GM12892 (cell line): ENCODE results near the gene CCDC106.
A peak's percentile ranks its signal among the peaks of the same experiment; 100 is the strongest.

ENCODE experiments used
- DNase-seq: peaks from one replicate; pipeline ENCODE4 v3.0.0; 2011; ENCODE audit not compliant: insufficient read length
- FAIRE-seq: peaks from 2 replicates; lab custom pipeline; 2011; peaks lifted over from hg19 to GRCh38; lab: Jason Lieb, UNC
- POLR2A ChIP-seq: IDR thresholded peaks from 2 replicates; pipeline ENCODE4 v1.6.1; 2011; ENCODE audit warnings: low read depth, low read length, control low read depth
- POLR2AphosphoS5 ChIP-seq: IDR thresholded peaks from 2 replicates; pipeline ENCODE4 v1.6.1; 2011; ENCODE audit warnings: low read depth, low read length, control low read depth
- TAF1 ChIP-seq: IDR thresholded peaks from 2 replicates; pipeline ENCODE4 v1.6.1; 2011; ENCODE audit warnings: low read depth, mild to moderate bottlenecking, control low read depth, low read length, borderline replicate concordance

The CCDC106 gene

DNA sequence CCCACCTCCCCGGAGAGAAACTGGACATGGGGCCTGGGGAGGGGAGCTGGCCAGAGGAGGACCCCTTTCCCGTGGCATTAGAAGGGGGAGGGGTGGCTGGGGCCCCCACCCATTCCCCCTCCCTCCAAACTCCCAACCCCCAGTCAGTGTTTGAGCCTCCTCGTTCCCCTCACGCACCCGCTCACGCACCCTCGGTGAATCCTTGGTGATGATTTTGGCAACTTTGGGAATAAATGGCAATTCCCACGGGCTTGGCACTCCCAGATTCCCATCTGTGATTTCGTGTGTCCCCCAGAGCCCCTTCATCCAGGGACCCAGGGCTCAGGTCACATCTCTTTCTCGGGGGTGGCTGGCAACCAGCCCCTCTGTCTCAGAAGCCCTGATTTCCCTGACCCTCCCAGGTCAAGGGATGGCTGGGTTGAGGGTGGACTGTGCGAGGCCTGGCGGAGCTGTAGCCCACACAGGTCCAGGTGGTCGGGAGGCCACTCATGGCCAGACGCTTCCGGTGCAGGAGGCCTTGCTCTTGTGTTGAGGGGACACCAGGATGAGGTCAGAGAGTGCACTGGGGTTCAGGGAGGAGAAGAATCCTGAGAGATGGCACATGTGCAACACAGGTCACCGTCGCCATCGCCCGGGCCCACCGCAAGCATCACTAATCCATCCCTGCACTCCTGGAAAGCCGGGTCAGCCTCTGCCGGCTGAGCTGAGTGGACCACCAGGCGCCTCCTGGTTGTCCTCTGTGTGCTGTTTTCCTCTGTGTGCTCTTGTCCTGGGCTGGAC, 47.7 kb downstream of the CCDC106 start:
- FAIRE-seq, result no peak
- no peak for TF ChIP-seq POLR2A
- no peak for TF ChIP-seq POLR2AphosphoS5
- no peak for TF ChIP-seq TAF1
- DNase-seq, result no peak

DNA sequence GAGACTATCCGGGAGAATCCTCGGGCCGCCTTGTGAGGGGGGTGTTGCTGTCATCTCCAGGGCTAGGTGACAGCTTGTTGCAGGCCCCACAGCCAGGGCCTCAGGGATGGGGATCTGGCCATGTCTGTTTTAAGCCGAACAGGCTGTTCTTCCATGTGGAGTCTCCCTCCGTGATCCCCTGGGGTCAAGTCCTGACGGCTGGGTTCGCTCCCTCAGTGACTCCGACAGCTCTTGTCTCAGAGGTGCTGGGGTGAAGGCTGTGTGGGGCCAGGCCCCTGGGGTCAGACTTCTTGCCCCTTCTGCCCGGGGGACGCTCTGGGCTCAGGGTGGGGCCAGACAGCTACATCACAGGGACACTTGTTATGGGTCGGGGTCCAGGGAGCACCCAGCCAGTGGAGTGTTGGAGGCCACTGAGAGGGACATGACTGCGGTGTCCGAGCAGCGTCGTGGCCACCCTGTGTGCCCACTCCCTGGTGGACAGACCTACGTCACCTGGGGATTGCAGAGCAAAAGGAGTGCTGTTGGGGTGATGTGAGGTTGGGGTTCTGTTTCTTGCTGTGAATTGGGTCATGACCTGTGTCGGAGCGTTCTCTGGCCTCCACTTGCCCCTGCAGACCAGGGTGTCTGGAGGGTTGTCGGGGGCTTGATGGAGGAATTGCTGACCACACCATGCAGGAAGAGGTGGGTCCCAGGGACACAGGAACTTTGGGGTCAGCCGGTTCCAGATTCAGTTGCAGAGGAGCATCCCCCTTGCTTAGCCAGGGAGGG, 48.5 kb downstream of the CCDC106 start:
- DNase-seq (no peak), FAIRE-seq (no peak)
- TF ChIP-seq POLR2A (no peak), POLR2AphosphoS5 (no peak), TAF1 (no peak)

DNA sequence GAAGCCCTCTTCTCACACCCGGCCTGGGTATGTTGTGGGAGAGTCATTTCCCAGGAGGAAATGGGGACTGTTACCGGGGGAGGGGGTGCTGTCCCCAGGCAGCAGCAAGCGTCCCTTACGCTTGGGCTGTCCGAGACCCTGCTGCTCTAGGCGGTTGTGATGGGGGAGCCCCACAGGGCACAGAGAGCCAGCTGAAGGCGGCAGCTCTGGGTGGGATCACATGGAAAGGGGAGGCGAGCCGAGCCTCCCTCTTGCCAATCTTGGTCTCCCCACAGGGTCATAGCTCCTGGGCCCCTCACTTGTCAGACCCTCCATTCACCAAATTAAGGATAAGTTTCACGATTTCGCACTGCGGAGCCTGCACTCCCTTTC, 49.0 kb downstream of the CCDC106 start:
- TF ChIP-seq POLR2A (no peak), POLR2AphosphoS5 (no peak), TAF1 (no peak)
- no peak for DNase-seq
- FAIRE-seq, result no peak

DNA sequence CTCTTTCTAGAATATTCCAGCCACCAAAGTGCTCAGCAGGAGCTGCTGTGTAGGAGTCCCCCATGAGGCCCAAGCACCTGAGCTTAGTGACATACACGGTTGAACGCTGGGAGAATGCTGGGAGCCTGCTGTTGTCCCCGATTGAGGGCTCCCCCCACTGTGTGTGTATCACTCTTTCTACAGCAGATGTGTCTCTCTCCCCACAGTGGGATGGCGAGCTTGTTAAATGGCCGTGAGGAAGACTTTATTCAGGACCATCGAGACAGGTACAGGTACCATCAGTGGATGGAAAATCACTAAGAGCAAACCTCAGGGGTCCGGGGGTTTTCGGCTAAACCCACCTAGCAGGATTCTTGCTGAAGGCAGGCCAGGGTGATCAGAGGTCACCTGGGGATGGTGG, 49.7 kb downstream of the CCDC106 start:
- DNase-seq (no peak), FAIRE-seq (no peak)
- no peak for TF ChIP-seq TAF1
- TF ChIP-seq POLR2AphosphoS5, result 0 out of 2 replicates have a peak, but pooled peaks have one; percentile 8

DNA sequence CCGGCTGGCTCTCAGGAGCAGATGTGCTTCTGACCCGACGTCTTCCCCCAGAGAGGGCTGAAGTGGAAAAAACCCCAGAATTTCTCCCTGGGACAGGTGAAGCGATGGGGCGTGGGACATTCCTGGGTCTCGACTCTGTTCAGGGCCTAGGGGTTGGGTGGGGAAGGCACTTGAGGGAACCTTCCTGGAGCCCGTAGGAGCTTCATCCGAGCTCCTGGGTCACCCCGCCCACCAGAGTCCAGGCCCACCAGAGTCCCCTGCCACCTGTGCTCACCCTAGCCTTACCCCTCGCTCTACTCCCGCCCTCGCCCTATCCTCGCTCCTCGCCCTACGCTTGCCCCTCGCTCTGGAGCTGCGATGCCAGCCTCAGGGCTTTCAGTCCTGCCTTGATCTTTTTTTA, 50.2 kb downstream of the CCDC106 start:
- no peak for FAIRE-seq
- DNase-seq, result no peak
- TF ChIP-seq POLR2A, result no peak

DNA sequence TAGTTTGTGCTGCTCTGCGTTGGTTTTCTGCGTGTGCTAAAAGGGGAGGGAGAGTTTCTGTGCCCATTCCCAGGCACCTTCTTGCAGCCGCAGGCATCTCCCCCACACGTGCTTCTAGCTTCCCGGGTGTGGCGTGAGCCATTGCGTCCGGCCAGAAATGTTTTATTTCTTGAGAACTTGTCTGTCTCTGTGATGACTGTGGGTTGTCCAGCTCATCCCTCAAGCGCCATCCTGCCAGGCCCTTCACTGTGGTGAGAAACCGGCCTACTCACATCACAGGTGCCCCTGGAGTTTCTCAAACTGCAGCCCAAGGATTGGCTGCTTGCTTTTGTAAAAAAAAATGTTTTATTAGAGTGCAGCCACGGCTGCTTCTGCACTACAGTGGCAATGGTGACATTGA, 51.2 kb downstream of the CCDC106 start:
- TF ChIP-seq POLR2A (no peak), POLR2AphosphoS5 (no peak), TAF1 (no peak)
- DNase-seq (no peak), FAIRE-seq (no peak)

DNA sequence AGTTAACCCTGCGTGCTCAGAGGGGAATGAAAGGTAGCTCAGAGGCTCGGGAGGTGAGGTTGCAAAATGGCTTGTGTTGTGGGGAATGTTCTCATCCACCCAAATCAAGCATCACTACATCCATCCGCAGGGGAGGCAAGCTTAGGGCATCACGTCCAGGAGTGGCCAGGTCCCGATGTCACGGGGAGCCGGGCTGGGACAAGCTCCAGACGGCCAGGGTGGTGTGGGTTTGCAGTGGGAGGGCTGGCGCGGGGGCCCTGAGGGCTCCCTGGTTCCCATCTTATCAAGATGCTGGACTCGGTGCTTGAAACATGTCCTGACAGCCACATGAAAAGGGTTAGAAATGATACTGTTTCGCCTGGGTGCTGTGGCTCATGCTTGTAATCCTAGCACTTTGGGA, 52.8 kb downstream of the CCDC106 start:
- TF ChIP-seq TAF1 (no peak), POLR2AphosphoS5 (no peak), POLR2A (no peak)
- no peak for DNase-seq
- no peak for FAIRE-seq

DNA sequence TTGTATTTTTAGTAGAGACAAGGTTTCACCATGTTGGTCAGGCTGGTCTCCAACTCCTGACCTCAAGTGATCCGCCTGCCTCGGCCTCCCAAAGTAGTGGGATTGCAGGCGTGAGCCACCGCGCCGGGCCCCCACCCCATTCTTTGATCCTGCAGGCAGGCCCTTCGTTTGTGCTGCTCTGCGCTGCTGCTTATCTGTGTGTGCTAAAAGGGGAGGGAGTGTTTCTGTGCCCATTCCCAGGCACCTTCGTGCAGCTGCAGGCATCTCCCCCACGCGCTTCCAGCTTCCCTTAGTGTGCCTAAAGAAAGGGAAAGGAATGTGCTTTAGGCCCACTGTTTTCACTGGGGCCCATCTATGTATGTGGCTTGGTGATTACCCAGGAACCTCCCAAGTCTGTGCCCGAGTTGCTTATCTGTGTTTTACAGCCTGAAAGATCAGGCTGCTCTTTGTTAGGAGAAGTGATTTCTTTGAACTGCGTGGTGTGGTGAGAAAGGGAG, 54.2 kb downstream of the CCDC106 start:
- DNase-seq (no peak), FAIRE-seq (no peak)
- TF ChIP-seq POLR2A (no peak), TAF1 (no peak), POLR2AphosphoS5 (no peak)
